Type B pancreatic cell (in vitro differentiated cells): Measurements from ENCODE around the gene DMD. TPM values are rescaled to one million over a fixed set of nuclear protein-coding genes. Genes with fewer than 3 reads are reported as not detected.

Source experiments
- DNase-seq: peaks from one replicate; pipeline ENCODE4 v3.0.0; 2021; ENCODE audit warnings: mixed read lengths; ENCODE audit not compliant: unreplicated experiment; ENCODE audit errors: extremely low spot score
- H3K27ac Mint-ChIP-seq: 2 replicates; pipeline ENCODE4 v1.8.0; 2021; ENCODE audit warnings: mild to moderate bottlenecking, mixed read lengths
- H3K27me3 Mint-ChIP-seq: 2 replicates; pipeline ENCODE4 v1.8.0; 2021; ENCODE audit warnings: mixed read lengths
- H3K36me3 Mint-ChIP-seq: 2 replicates; pipeline ENCODE4 v1.8.0; 2021; ENCODE audit warnings: mixed read lengths
- H3K4me1 Mint-ChIP-seq: one replicate; pipeline ENCODE4 v1.8.0; 2021; ENCODE audit warnings: mixed read lengths; ENCODE audit not compliant: unreplicated experiment
- H3K4me3 Mint-ChIP-seq: 2 replicates; pipeline ENCODE4 v1.8.0; 2021; ENCODE audit warnings: mild to moderate bottlenecking, mixed read lengths
- H3K9me3 Mint-ChIP-seq: 2 replicates; pipeline ENCODE4 v1.8.0; 2021; ENCODE audit warnings: mixed read lengths
- CTCF ChIP-seq: fragments of 200-600 bp; sonication (generic); conservative IDR thresholded peaks from 2 replicates; pipeline ENCODE4 v1.5.0; 2021; ENCODE audit warnings: antibody characterized with exemption, mild to moderate bottlenecking
- total RNA-seq: library from RNA; stranded (reverse); gene quantifications from 2 replicates; pipeline ENCODE4 v1.2.1, GENCODE V29; 2021; ENCODE audit warnings: low replicate concordance

The DMD gene
- total RNA-seq, 1 donor from 2014 or later, result 57.1 TPM

GRCh38 chrX:32598707-32599106 is 612.6 kb downstream of the DMD start:
- H3K4me3 Mint-ChIP-seq, result no peak overlapping the region
- no peak overlapping the region for H3K27ac Mint-ChIP-seq
- no peaks in the 10 kb centered on the region for H3K9me3 Mint-ChIP-seq
- no peak for DNase-seq
- H3K36me3 Mint-ChIP-seq, result no peaks in the 10 kb centered on the region
- H3K4me1 Mint-ChIP-seq, result no peaks in the 10 kb centered on the region
- no peaks in the 10 kb centered on the region for H3K27me3 Mint-ChIP-seq
- no peak for TF ChIP-seq CTCF

GRCh38 chrX:32597777-32598176 is 613.6 kb downstream of the DMD start:
- H3K36me3 Mint-ChIP-seq, result no peaks in the 10 kb centered on the region
- no peaks in the 10 kb centered on the region for H3K9me3 Mint-ChIP-seq
- no peak overlapping the region for H3K4me3 Mint-ChIP-seq
- DNase-seq, result no peak
- TF ChIP-seq CTCF, result no peak
- H3K27ac Mint-ChIP-seq, result no peak overlapping the region
- no peaks in the 10 kb centered on the region for H3K4me1 Mint-ChIP-seq
- no peaks in the 10 kb centered on the region for H3K27me3 Mint-ChIP-seq

GRCh38 chrX:32592786-32593185 is 618.6 kb downstream of the DMD start:
- no peak for DNase-seq
- H3K9me3 Mint-ChIP-seq, result no peaks in the 10 kb centered on the region
- H3K27ac Mint-ChIP-seq, result no peak overlapping the region
- no peak for TF ChIP-seq CTCF
- no peaks in the 10 kb centered on the region for H3K4me1 Mint-ChIP-seq
- no peaks in the 10 kb centered on the region for H3K36me3 Mint-ChIP-seq
- no peaks in the 10 kb centered on the region for H3K27me3 Mint-ChIP-seq
- no peak overlapping the region for H3K4me3 Mint-ChIP-seq

- no peaks in the 10 kb centered on the region for H3K4me1 Mint-ChIP-seq
- no peaks in the 10 kb centered on the region for H3K9me3 Mint-ChIP-seq
- TF ChIP-seq CTCF, result no peak
- H3K36me3 Mint-ChIP-seq, result no peaks in the 10 kb centered on the region
- no peaks in the 10 kb centered on the region for H3K27me3 Mint-ChIP-seq
- H3K4me3 Mint-ChIP-seq, result no peak overlapping the region
- no peak for DNase-seq
- no peak overlapping the region for H3K27ac Mint-ChIP-seq
Observed at GRCh38 chrX:32591589-32591988, 619.8 kb downstream of the DMD start.

- H3K27me3 Mint-ChIP-seq, result no peaks in the 10 kb centered on the region
Observed at GRCh38 chrX:32582729-32583128, 628.6 kb downstream of the DMD start.

More at GRCh38 chrX:32582729-32583128, 628.6 kb downstream of the DMD start:
- no peak for DNase-seq
- H3K36me3 Mint-ChIP-seq, result no peaks in the 10 kb centered on the region
- H3K9me3 Mint-ChIP-seq, result no peaks in the 10 kb centered on the region
- H3K4me3 Mint-ChIP-seq, result no peak overlapping the region
- H3K27ac Mint-ChIP-seq, result no peak overlapping the region
- no peak for TF ChIP-seq CTCF
- H3K4me1 Mint-ChIP-seq, result no peaks in the 10 kb centered on the region
